Panc1 (cell line): Measurements from ENCODE around the gene RBM6. TPM values are rescaled to one million over a fixed set of nuclear protein-coding genes. Genes with fewer than 3 reads are reported as not detected.

Experiments used
- ATAC-seq: fragments of 200-7000 bp; cut with Tn5 transposase; 2 replicates; pipeline ENCODE4 v1.9.1; 2020; ENCODE audit warnings: mild to moderate bottlenecking, moderate library complexity
- BruUV-seq: library from RNA; stranded (reverse); fragments of 400-500 nt; replicated peaks from 2 replicates; lab custom pipeline; 2021; lab: Mats Ljungman, UMichigan
- CTCF ChIA-PET: fragments of 300-600 bp; sonication (Branson Sonifier 250); formaldehyde crosslinking; loops from one replicate; lab custom pipeline; 2022; ENCODE audit warnings: antibody characterized with exemption; lab: Charles Lee
- POLR2A ChIA-PET: fragments of 300-600 bp; sonication (Branson Sonifier 250); formaldehyde crosslinking; loops from one replicate; lab custom pipeline; 2022; ENCODE audit warnings: antibody characterized with exemption; lab: Charles Lee
- DNase-seq: peaks from one replicate; pipeline ENCODE4 v3.0.0-alpha.2; 2010; ENCODE audit warnings: low read depth, low spot score
- H3K27ac ChIP-seq: 2 replicates; pipeline ENCODE4 v1.5.1; 2011; ENCODE audit warnings: mild to moderate bottlenecking, low read length, inconsistent platforms
- H3K27me3 ChIP-seq: fragments of 200-500 bp; sonication (Bioruptor generic); 2 replicates; pipeline ENCODE4 v1.6.0; 2014; ENCODE audit warnings: low read length, inconsistent platforms; ENCODE audit not compliant: control insufficient read depth, insufficient read depth
- H3K36me3 ChIP-seq: fragments of 200-500 bp; sonication (Bioruptor generic); 2 replicates; pipeline ENCODE4 v1.5.1; 2014; ENCODE audit warnings: inconsistent platforms, mild to moderate bottlenecking, low read length, moderate library complexity; ENCODE audit not compliant: control insufficient read depth, insufficient read depth
- H3K4me1 ChIP-seq: 2 replicates; pipeline ENCODE4 v1.5.1; 2011; ENCODE audit warnings: inconsistent platforms, mild to moderate bottlenecking, low read length, moderate library complexity; ENCODE audit not compliant: control insufficient read depth, insufficient read depth
- H3K4me3 ChIP-seq, 2 experiments: 2 replicates each; pipeline ENCODE4 v1.5.1; 2011 to 2012; ENCODE audit warnings: low read depth in 2 of 2, low read length in 2 of 2, mild to moderate bottlenecking in 2 of 2, inconsistent platforms in 1 of 2, moderate library complexity in 1 of 2
- H3K9me3 ChIP-seq: fragments of 200-500 bp; sonication (Bioruptor generic); 2 replicates; pipeline ENCODE4 v1.5.1; 2014; ENCODE audit warnings: low read depth, mild to moderate bottlenecking, inconsistent platforms, low read length, moderate library complexity; ENCODE audit not compliant: control insufficient read depth, insufficient read depth
- POLR2AphosphoS5 ChIP-seq: IDR thresholded peaks from 2 replicates; pipeline ENCODE4 v1.6.1; 2012; ENCODE audit warnings: mild to moderate bottlenecking, low read depth, low read length, moderate library complexity
- SIN3A ChIP-seq: IDR thresholded peaks from 2 replicates; pipeline ENCODE4 v1.6.1; 2012; ENCODE audit warnings: low read depth, mild to moderate bottlenecking, low read length, moderate library complexity, borderline replicate concordance; ENCODE audit not compliant: insufficient read depth
- TCF7L2 ChIP-seq: IDR thresholded peaks from 2 replicates; pipeline ENCODE4 v1.6.1; 2011; ENCODE audit warnings: mild to moderate bottlenecking, low read depth, low read length, inconsistent platforms
- in situ Hi-C: cut with HindIII; loops from 2 replicates; pipeline ENCODE4 v1.10.0; 2016; ENCODE audit warnings: low sequenced_read_pairs, low pct_unique_long_range_greater_than_20kb
- intact Hi-C: fragments of 100-400 bp; cut with micrococcal nuclease; formaldehyde crosslinking; loops from one replicate; pipeline ENCODE4 v1.10.0; 2022; ENCODE audit not compliant: unreplicated experiment
- total RNA-seq: library from RNA; stranded (reverse); gene quantifications from one replicate; pipeline ENCODE4 v1.2.1, GENCODE V29; 2021; ENCODE audit not compliant: unreplicated experiment
- TF ChIP-seq, protein P1 (sequence below), 2 experiments: IDR thresholded peaks; 2 replicates each; pipeline ENCODE4 v1.6.1; 2011 to 2012; ENCODE audit warnings: low read depth in 2 of 2, control low read depth in 1 of 2, low read length in 1 of 2, mild to moderate bottlenecking in 1 of 2, moderate library complexity in 1 of 2; ENCODE audit not compliant: insufficient read depth in 1 of 2
- TF ChIP-seq, protein P2 (sequence below): fragments of 450-650 bp; IDR thresholded peaks from 2 replicates; pipeline ENCODE4 v1.5.1; 2017; ENCODE audit warnings: mild to moderate bottlenecking

RBM6 gene
- total RNA-seq, 1 experiment from 2014 or later, result 43.6 TPM

- Histone ChIP-seq H3K27ac (peak overlapping the region; percentile 70), H3K9me3 (no peaks in the 10 kb centered on the region), H3K27me3 (no peaks in the 10 kb centered on the region), H3K36me3 (no peaks in the 10 kb centered on the region), H3K4me1 (peaks cover 40% of the 10 kb centered on the region), H3K4me3 (no peak overlapping the region)
- in situ Hi-C loops, result no loop called here
- ATAC-seq (no peak), DNase-seq (no peak)
- ChIA-PET POLR2A (no interaction called here), CTCF (interaction anchor here (0.6 to 0.7 kb wide), 2 partner anchors 46 to 59 kb away, joined by 3 to 12 read pairs; no protein-coding TSS in a partner anchor)
- no peak for TF ChIP-seq TCF7L2
- no peak for TF ChIP-seq SIN3A
- TF ChIP-seq, protein P1, sequence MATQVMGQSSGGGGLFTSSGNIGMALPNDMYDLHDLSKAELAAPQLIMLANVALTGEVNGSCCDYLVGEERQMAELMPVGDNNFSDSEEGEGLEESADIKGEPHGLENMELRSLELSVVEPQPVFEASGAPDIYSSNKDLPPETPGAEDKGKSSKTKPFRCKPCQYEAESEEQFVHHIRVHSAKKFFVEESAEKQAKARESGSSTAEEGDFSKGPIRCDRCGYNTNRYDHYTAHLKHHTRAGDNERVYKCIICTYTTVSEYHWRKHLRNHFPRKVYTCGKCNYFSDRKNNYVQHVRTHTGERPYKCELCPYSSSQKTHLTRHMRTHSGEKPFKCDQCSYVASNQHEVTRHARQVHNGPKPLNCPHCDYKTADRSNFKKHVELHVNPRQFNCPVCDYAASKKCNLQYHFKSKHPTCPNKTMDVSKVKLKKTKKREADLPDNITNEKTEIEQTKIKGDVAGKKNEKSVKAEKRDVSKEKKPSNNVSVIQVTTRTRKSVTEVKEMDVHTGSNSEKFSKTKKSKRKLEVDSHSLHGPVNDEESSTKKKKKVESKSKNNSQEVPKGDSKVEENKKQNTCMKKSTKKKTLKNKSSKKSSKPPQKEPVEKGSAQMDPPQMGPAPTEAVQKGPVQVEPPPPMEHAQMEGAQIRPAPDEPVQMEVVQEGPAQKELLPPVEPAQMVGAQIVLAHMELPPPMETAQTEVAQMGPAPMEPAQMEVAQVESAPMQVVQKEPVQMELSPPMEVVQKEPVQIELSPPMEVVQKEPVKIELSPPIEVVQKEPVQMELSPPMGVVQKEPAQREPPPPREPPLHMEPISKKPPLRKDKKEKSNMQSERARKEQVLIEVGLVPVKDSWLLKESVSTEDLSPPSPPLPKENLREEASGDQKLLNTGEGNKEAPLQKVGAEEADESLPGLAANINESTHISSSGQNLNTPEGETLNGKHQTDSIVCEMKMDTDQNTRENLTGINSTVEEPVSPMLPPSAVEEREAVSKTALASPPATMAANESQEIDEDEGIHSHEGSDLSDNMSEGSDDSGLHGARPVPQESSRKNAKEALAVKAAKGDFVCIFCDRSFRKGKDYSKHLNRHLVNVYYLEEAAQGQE (IDR thresholded peaks at IDR 0.05; ENCODE audit: insufficient read depth in 1 of 2, low read depth in 2 of 2, low read length in 1 of 2), result no peak
- TF ChIP-seq POLR2AphosphoS5, result no peak
- TF ChIP-seq, protein P2, sequence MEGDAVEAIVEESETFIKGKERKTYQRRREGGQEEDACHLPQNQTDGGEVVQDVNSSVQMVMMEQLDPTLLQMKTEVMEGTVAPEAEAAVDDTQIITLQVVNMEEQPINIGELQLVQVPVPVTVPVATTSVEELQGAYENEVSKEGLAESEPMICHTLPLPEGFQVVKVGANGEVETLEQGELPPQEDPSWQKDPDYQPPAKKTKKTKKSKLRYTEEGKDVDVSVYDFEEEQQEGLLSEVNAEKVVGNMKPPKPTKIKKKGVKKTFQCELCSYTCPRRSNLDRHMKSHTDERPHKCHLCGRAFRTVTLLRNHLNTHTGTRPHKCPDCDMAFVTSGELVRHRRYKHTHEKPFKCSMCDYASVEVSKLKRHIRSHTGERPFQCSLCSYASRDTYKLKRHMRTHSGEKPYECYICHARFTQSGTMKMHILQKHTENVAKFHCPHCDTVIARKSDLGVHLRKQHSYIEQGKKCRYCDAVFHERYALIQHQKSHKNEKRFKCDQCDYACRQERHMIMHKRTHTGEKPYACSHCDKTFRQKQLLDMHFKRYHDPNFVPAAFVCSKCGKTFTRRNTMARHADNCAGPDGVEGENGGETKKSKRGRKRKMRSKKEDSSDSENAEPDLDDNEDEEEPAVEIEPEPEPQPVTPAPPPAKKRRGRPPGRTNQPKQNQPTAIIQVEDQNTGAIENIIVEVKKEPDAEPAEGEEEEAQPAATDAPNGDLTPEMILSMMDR, result no peak
- intact Hi-C loops, result no loop called here
- no TSS peak for BruUV-seq
Measured at GRCh38 chr3:50125541-50126286, 185.8 kb downstream of the RBM6 start.

DNA sequence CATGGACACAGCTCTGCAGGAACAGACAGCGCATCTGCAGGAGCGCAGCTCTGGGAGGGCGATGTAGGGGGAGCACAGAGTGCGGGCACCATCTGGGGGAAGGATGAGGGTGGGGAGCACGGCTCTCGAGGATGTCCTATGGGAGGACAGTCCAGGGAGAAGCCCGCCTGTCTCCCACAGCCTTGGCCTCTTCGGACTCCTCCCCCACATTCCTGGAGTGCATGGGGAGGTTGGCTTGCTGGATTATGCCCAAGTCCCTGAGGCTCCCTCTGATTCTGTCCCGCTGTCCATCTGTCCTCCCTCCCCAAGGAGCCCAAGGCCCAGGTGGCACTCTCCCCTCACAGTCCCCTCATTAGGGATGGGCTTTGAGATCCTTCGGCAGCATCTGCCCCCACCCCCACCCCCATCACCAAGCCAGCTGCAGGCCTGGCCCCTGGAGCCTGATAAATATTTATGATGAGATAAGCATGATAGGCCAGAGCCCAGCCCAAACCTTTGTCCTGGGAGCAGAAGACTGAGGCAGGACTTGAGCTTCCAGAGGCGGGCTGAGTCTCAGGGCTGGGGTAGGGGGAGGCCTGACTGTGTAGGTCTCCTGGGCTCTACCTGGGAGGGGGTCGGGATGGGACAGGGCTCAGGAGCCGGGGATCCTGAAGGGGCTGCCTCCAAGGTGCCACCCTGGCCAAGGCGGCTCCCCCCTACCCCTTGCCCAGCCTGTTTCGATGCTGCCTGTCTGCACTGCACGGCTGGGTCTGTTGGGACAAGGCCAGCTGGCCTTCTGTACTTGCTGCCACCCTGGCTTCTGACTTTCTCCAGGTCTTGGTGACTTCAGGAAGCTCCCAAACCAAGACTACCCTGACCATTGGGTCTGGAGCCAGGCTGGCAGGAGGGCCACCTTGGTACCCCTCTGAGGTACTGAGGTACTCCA is 186.6 kb downstream of the RBM6 start:
- in situ Hi-C loops, result no loop called here

More for the DNA sequence above, 186.6 kb downstream of the RBM6 start:
- TF ChIP-seq, protein P2, result no peak
- TF ChIP-seq SIN3A (no peak), POLR2AphosphoS5 (no peak), TCF7L2 (no peak)
- TF ChIP-seq, protein P1 (IDR thresholded peaks at IDR 0.05; ENCODE audit: insufficient read depth in 1 of 2, low read depth in 2 of 2, low read length in 1 of 2), result no peak
- Histone ChIP-seq H3K36me3 (no peaks in the 10 kb centered on the region), H3K4me1 (peaks cover 40% of the 10 kb centered on the region), H3K27me3 (no peaks in the 10 kb centered on the region), H3K4me3 (no peak overlapping the region), H3K27ac (peak overlapping the region; percentile 70), H3K9me3 (no peaks in the 10 kb centered on the region)
- ChIA-PET POLR2A (no interaction called here), CTCF (no interaction called here)
- no peak for DNase-seq
- intact Hi-C loops, result no loop called here
- no TSS peak for BruUV-seq
- ATAC-seq, result peak; percentile 25
